GM12878 (cell line): ENCODE results near the gene CIB4. TPM values are rescaled to one million over a fixed set of nuclear protein-coding genes. Genes with fewer than 3 reads are reported as not detected.

Source experiments
- ATAC-seq: fragments of 200-7000 bp; cut with Tn5 transposase; 3 replicates; pipeline ENCODE4 v1.9.1; 2020; ENCODE audit warnings: mild to moderate bottlenecking, moderate library complexity
- BruUV-seq: library from RNA; stranded (reverse); fragments of 400-500 nt; replicated peaks from 2 replicates; lab custom pipeline; 2021; lab: Mats Ljungman, UMichigan
- CTCF ChIA-PET: fragments of 300-600 bp; sonication (Branson Sonifier 250); formaldehyde crosslinking; extraction: SDS; loops from one replicate; lab custom pipeline; 2021; ENCODE audit warnings: inconsistent platforms; lab: Yijun Ruan, JAX
- POLR2A ChIA-PET: fragments of 350-600 bp; formaldehyde crosslinking; extraction: SDS; loops from one replicate; lab custom pipeline; 2021; ENCODE audit warnings: inconsistent platforms; lab: Charles Lee
- RAD21 ChIA-PET: fragments of 300-600 bp; sonication (Branson Sonifier 250); formaldehyde crosslinking; loops from one replicate; lab custom pipeline; 2023; ENCODE audit warnings: antibody characterized with exemption; ENCODE audit not compliant: unreplicated experiment; lab: Charles Lee
- SMC1A ChIA-PET: fragments of 300-600 bp; sonication (Branson Sonifier 250); formaldehyde crosslinking; loops from one replicate; lab custom pipeline; 2023; ENCODE audit not compliant: unreplicated experiment, uncharacterized antibody; lab: Charles Lee
- DNase-seq: peaks from one replicate; pipeline ENCODE4 v3.0.0-alpha.2; 2011; ENCODE audit warnings: low read depth, low spot score
- FAIRE-seq: peaks from 3 replicates; lab custom pipeline; 2011; peaks lifted over from hg19 to GRCh38; lab: Jason Lieb, UNC
- H2AFZ ChIP-seq: 2 replicates; pipeline ENCODE4 v1.6.0; 2011; ENCODE audit warnings: low read depth, low read length, control low read depth; ENCODE audit not compliant: control insufficient read depth
- H3K27ac ChIP-seq: 2 replicates; pipeline ENCODE4 v1.5.1; 2011; ENCODE audit warnings: control low read depth; ENCODE audit not compliant: control insufficient read depth, insufficient read depth
- H3K27me3 ChIP-seq, 2 experiments: replicated peaks in 1 of 2; 2 replicates each; pipeline versions ENCODE4 v1.6.0 to v1.6.1; 2011; ENCODE audit warnings: low read length in 1 of 2; ENCODE audit not compliant: control insufficient read depth in 2 of 2, insufficient read depth in 2 of 2
- H3K36me3 ChIP-seq, 2 experiments: 2 replicates each; pipeline ENCODE4 v1.5.1; 2011; ENCODE audit warnings: low read length in 1 of 2; ENCODE audit not compliant: control insufficient read depth in 2 of 2, insufficient read depth in 2 of 2
- H3K4me1 ChIP-seq: 2 replicates; pipeline ENCODE4 v1.6.1; 2011; ENCODE audit warnings: mild to moderate bottlenecking, low read length, moderate library complexity, mixed read lengths; ENCODE audit not compliant: control insufficient read depth, insufficient read depth
- H3K4me2 ChIP-seq: 2 replicates; pipeline ENCODE4 v1.6.0; 2011; ENCODE audit warnings: control low read depth; ENCODE audit not compliant: control insufficient read depth, insufficient read depth
- H3K4me3 ChIP-seq: fragments of 200-600 bp; sonication (generic); 2 replicates; pipeline ENCODE4 v1.5.1; 2016
- H3K79me2 ChIP-seq: 2 replicates; pipeline ENCODE4 v1.6.0; 2011; ENCODE audit warnings: low read length; ENCODE audit not compliant: control insufficient read depth, insufficient read depth
- H3K9ac ChIP-seq: 2 replicates; pipeline ENCODE4 v1.8.0; 2011; ENCODE audit warnings: low read length, control low read depth, mixed read lengths; ENCODE audit not compliant: control insufficient read depth, insufficient read depth
- H3K9me3 ChIP-seq: replicated peaks from 3 replicates; pipeline ENCODE4 v1.5.1; 2011; ENCODE audit warnings: mild to moderate bottlenecking, low read length; ENCODE audit not compliant: control insufficient read depth, insufficient read depth
- H4K20me1 ChIP-seq: 2 replicates; pipeline ENCODE4 v1.6.0; 2011; ENCODE audit not compliant: control insufficient read depth, insufficient read depth
- HDGF ChIP-seq: fragments of 450-650 bp; IDR thresholded peaks from 2 replicates; pipeline ENCODE4 v1.6.1; 2016; ENCODE audit warnings: antibody characterized with exemption
- MEF2A ChIP-seq: IDR thresholded peaks from 2 replicates; pipeline ENCODE4 v1.6.1; 2011; ENCODE audit warnings: low read depth, mild to moderate bottlenecking, low read length, moderate library complexity; ENCODE audit not compliant: insufficient read depth
- NR2F1 ChIP-seq: fragments of 450-650 bp; conservative IDR thresholded peaks from 2 replicates; pipeline ENCODE4 v1.6.1; 2017; ENCODE audit warnings: mild to moderate bottlenecking
- PML ChIP-seq: IDR thresholded peaks from 2 replicates; pipeline ENCODE4 v1.6.1; 2012; ENCODE audit warnings: low read length, inconsistent platforms
- TARDBP ChIP-seq: IDR thresholded peaks from 2 replicates; pipeline ENCODE4 v1.6.1; 2016; ENCODE audit warnings: borderline replicate concordance
- WRNIP1 ChIP-seq: IDR thresholded peaks from 2 replicates; pipeline ENCODE4 v1.6.1; 2011; ENCODE audit warnings: low read depth, low read length, improper control_type of control experiment, borderline replicate concordance
- ZSCAN29 ChIP-seq: fragments of 450-650 bp; IDR thresholded peaks from 2 replicates; pipeline ENCODE4 v1.6.1; 2017; ENCODE audit warnings: mild to moderate bottlenecking, moderate library complexity
- WGBS: methylation state at CpG from one replicate; pipeline ENCODE4 v1.1.6; 2016; ENCODE audit warnings: low lambda C conversion rate; ENCODE audit not compliant: insufficient replicate concordance, insufficient coverage; ENCODE audit errors: missing lambda C conversion rate; 5-methylcytosine and 5-hydroxymethylcytosine counted together
- in situ Hi-C: fragments of 300-500 bp; cut with MboI; formaldehyde crosslinking; loops from 9 replicates; pipeline ENCODE4 v1.14.3; 2018; ENCODE audit warnings: mixed read lengths
- intact Hi-C: fragments of 100-400 bp; cut with micrococcal nuclease; formaldehyde crosslinking; loops from one replicate; pipeline ENCODE4 v1.14.2; 2022; ENCODE audit not compliant: unreplicated experiment
- polyA plus RNA-seq, 11 experiments: library from polyadenylated mRNA; depleted of rRNA in 4 of 11; unstranded in 6 of 11; stranded (reverse) in 5 of 11; fragments of >200 nt; fragmentation: Nextera tagmentation in 4 of 11; fragmentation: Illumina TruSeq in 1 of 11; extraction: Ambion mirVana in 4 of 11; extraction: Trizol in 1 of 11; gene quantifications; 1 replicate in 1 of 11; 2 replicates in 10 of 11; pipeline versions ENCODE4 v1.2.1 to v1.2.3, GENCODE V29; 2011 to 2016; ENCODE audit warnings: inconsistent platforms in 2 of 11, missing spikeins in 2 of 11, low read depth in 1 of 11
- total RNA-seq, 4 experiments: library from RNA; depleted of rRNA in 3 of 4; stranded (reverse); fragments of >200 nt in 3 of 4; fragmentation: Illumina TruSeq in 1 of 4; extraction: Trizol in 1 of 4; gene quantifications; 2 replicates each; pipeline versions ENCODE4 v1.2.1 to v1.2.3, GENCODE V29; 2013 to 2021
- TF ChIP-seq, protein P1 (sequence below): fragments of 450-650 bp; IDR thresholded peaks from 2 replicates; pipeline ENCODE4 v1.6.1; 2017; ENCODE audit warnings: borderline replicate concordance
- TF ChIP-seq, protein P2 (sequence below): fragments of 450-650 bp; IDR thresholded peaks from 2 replicates; pipeline ENCODE4 v1.6.1; 2017; ENCODE audit warnings: low read depth, mild to moderate bottlenecking, moderate library complexity
- TF ChIP-seq, protein P3 (sequence below), 3 experiments: IDR thresholded peaks in 2 of 3; conservative IDR thresholded peaks in 1 of 3; 2 replicates each; pipeline ENCODE4 v1.5.1; 2011; ENCODE audit warnings: low read depth in 3 of 3, low read length in 3 of 3, mild to moderate bottlenecking in 3 of 3, control low read depth in 2 of 3, moderate library complexity in 2 of 3, inconsistent platforms in 1 of 3, mixed read lengths in 1 of 3; ENCODE audit not compliant: control insufficient read depth in 2 of 3, insufficient read depth in 1 of 3; ENCODE audit errors: extremely low read depth in 1 of 3
- TF ChIP-seq, protein P4 (sequence below): fragments of 450-650 bp; IDR thresholded peaks from 2 replicates; pipeline ENCODE4 v1.6.1; 2017; ENCODE audit warnings: antibody characterized with exemption, mild to moderate bottlenecking, moderate library complexity
- TF ChIP-seq, protein P5 (sequence below): IDR thresholded peaks from 2 replicates; pipeline ENCODE4 v1.6.1; 2011; ENCODE audit warnings: borderline replicate concordance, low read depth, mild to moderate bottlenecking, moderate library complexity, mixed read lengths, low read length; ENCODE audit not compliant: insufficient read depth; ENCODE audit errors: extremely low read length

Gene CIB4
- total and polyA plus RNA-seq, 10 of the 15 experiments (the other 5 are each of a cell fraction or from before 2014, with no cell fraction given), result not detected

DNA sequence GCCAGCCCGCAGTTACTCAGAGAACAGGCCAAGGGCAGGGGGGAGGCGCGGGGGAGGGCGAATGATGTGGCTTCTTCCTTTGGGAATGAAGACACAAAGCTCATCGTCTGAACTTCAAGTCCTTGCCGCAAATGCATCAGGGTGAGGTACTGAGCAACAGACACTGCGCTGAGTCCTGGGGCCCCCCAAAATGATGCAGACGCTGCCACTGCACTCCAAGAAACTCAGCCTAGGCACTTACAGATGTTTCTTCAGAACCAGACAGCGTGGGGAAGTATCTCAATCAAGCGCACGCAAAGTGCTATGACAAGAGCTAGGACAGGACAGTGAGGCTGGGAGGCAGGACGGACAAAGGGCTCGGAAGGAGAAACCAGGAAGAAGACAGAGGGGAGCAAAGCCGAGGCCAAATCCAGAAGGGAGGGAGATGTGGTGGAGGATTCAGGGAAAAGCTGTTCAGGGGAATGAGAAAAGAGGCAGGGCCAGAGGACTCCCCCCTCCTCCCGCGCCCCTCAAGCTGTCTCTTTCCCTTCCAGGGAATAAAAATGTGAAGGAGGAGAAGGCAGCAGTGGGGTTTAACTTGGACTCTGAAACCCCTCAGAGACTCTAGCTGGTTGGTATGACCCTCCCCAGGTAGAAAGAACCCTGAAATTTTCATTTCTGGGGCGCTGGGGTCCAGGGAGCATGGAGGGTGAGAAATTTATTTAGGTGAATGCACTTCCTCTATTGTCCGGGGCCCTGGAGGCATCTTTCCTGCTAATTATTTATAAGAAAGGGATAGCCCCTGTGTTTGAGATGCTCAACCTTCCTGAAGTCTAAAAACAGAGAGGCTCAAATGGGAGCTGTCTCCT is 34.9 kb downstream of the CIB4 start:
- no peak for DNase-seq
- Histone ChIP-seq H4K20me1 (no peaks in the 10 kb centered on the region), H3K27me3 (no peaks in the 10 kb centered on the region; a peak in 2 of 4 replicates), H3K4me3 (no peak overlapping the region), H3K27ac (no peak overlapping the region), H3K79me2 (no peaks in the 10 kb centered on the region), H3K9me3 (no peaks in the 10 kb centered on the region), H3K9ac (no peak overlapping the region), H3K4me2 (no peak overlapping the region), H3K4me1 (no peaks in the 10 kb centered on the region), H2AFZ (no peak overlapping the region), H3K36me3 (no peaks in the 10 kb centered on the region)
- no TSS peak for BruUV-seq
- in situ Hi-C loops (no loop called here), intact Hi-C loops (loop anchor here (1.0 kb wide), 1 partner anchor 139 kb away; no protein-coding TSS in a partner anchor)
- 53% methylated on average over 18 of the region's 18 CpGs for WGBS
- POLR2A ChIA-PET, result no interaction called here
- RAD21 ChIA-PET, result interaction anchor here (1.0 to 1.4 kb wide), 5 partner anchors 9 to 139 kb away, joined by 3 to 9 read pairs (median 3); no protein-coding TSS in a partner anchor
- SMC1A ChIA-PET, result interaction anchor here (1.1 to 6.2 kb wide), 3 partner anchors 41 to 151 kb away, joined by 3 to 53 read pairs (median 4); no protein-coding TSS in a partner anchor
- FAIRE-seq, result no peak
- ATAC-seq, result no peak
- CTCF ChIA-PET, result interaction anchor here (0.8 to 8.3 kb wide), 13 partner anchors 10 to 316 kb away, joined by 3 to 156 read pairs (median 3); no protein-coding TSS in a partner anchor
- TF ChIP-seq, protein P1, sequence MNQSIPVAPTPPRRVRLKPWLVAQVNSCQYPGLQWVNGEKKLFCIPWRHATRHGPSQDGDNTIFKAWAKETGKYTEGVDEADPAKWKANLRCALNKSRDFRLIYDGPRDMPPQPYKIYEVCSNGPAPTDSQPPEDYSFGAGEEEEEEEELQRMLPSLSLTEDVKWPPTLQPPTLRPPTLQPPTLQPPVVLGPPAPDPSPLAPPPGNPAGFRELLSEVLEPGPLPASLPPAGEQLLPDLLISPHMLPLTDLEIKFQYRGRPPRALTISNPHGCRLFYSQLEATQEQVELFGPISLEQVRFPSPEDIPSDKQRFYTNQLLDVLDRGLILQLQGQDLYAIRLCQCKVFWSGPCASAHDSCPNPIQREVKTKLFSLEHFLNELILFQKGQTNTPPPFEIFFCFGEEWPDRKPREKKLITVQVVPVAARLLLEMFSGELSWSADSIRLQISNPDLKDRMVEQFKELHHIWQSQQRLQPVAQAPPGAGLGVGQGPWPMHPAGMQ, result no peak
- TF ChIP-seq ZSCAN29, result no peak
- TF ChIP-seq, protein P2, sequence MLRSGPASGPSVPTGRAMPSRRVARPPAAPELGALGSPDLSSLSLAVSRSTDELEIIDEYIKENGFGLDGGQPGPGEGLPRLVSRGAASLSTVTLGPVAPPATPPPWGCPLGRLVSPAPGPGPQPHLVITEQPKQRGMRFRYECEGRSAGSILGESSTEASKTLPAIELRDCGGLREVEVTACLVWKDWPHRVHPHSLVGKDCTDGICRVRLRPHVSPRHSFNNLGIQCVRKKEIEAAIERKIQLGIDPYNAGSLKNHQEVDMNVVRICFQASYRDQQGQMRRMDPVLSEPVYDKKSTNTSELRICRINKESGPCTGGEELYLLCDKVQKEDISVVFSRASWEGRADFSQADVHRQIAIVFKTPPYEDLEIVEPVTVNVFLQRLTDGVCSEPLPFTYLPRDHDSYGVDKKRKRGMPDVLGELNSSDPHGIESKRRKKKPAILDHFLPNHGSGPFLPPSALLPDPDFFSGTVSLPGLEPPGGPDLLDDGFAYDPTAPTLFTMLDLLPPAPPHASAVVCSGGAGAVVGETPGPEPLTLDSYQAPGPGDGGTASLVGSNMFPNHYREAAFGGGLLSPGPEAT, result no peak
- TF ChIP-seq NR2F1, result no peak
- TF ChIP-seq, protein P3, sequence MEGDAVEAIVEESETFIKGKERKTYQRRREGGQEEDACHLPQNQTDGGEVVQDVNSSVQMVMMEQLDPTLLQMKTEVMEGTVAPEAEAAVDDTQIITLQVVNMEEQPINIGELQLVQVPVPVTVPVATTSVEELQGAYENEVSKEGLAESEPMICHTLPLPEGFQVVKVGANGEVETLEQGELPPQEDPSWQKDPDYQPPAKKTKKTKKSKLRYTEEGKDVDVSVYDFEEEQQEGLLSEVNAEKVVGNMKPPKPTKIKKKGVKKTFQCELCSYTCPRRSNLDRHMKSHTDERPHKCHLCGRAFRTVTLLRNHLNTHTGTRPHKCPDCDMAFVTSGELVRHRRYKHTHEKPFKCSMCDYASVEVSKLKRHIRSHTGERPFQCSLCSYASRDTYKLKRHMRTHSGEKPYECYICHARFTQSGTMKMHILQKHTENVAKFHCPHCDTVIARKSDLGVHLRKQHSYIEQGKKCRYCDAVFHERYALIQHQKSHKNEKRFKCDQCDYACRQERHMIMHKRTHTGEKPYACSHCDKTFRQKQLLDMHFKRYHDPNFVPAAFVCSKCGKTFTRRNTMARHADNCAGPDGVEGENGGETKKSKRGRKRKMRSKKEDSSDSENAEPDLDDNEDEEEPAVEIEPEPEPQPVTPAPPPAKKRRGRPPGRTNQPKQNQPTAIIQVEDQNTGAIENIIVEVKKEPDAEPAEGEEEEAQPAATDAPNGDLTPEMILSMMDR (IDR thresholded peaks at IDR 0.05 in 2 of 3, conservative IDR thresholded peaks at IDR 0.05 in 1 of 3; ENCODE audit: control insufficient read depth in 2 of 3, extremely low read depth in 1 of 3, insufficient read depth in 1 of 3, low read depth in 3 of 3, low read length in 3 of 3), result no peak
- TF ChIP-seq MEF2A, result no peak
- TF ChIP-seq, protein P4, sequence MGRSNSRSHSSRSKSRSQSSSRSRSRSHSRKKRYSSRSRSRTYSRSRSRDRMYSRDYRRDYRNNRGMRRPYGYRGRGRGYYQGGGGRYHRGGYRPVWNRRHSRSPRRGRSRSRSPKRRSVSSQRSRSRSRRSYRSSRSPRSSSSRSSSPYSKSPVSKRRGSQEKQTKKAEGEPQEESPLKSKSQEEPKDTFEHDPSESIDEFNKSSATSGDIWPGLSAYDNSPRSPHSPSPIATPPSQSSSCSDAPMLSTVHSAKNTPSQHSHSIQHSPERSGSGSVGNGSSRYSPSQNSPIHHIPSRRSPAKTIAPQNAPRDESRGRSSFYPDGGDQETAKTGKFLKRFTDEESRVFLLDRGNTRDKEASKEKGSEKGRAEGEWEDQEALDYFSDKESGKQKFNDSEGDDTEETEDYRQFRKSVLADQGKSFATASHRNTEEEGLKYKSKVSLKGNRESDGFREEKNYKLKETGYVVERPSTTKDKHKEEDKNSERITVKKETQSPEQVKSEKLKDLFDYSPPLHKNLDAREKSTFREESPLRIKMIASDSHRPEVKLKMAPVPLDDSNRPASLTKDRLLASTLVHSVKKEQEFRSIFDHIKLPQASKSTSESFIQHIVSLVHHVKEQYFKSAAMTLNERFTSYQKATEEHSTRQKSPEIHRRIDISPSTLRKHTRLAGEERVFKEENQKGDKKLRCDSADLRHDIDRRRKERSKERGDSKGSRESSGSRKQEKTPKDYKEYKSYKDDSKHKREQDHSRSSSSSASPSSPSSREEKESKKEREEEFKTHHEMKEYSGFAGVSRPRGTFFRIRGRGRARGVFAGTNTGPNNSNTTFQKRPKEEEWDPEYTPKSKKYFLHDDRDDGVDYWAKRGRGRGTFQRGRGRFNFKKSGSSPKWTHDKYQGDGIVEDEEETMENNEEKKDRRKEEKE, result no peak
- TF ChIP-seq HDGF, result no peak
- TF ChIP-seq, protein P5, sequence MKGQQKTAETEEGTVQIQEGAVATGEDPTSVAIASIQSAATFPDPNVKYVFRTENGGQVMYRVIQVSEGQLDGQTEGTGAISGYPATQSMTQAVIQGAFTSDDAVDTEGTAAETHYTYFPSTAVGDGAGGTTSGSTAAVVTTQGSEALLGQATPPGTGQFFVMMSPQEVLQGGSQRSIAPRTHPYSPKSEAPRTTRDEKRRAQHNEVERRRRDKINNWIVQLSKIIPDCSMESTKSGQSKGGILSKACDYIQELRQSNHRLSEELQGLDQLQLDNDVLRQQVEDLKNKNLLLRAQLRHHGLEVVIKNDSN, result no peak
- TF ChIP-seq WRNIP1, result no peak
- no peak for TF ChIP-seq TARDBP
- TF ChIP-seq PML, result no peak
